GM12878 (cell line): ENCODE measurements around the gene TAS2R39. TPM values are rescaled to one million over a fixed set of nuclear protein-coding genes. Genes with fewer than 3 reads are reported as not detected.

Source experiments
- polyA plus RNA-seq, 11 experiments: library from polyadenylated mRNA; depleted of rRNA in 4 of 11; unstranded in 6 of 11; stranded (reverse) in 5 of 11; fragments of >200 nt; fragmentation: Nextera tagmentation in 4 of 11; fragmentation: Illumina TruSeq in 1 of 11; extraction: Ambion mirVana in 4 of 11; extraction: Trizol in 1 of 11; gene quantifications; 1 replicate in 1 of 11; 2 replicates in 10 of 11; pipeline versions ENCODE4 v1.2.1 to v1.2.3, GENCODE V29; 2011 to 2016; ENCODE audit warnings: inconsistent platforms in 2 of 11, missing spikeins in 2 of 11, low read depth in 1 of 11
- small RNA-seq: library from RNA; depleted of rRNA; stranded (forward); fragments of <200 nt; gene quantifications from one replicate; pipeline ENCODE3, GENCODE V24; 2014
- total RNA-seq, 4 experiments: library from RNA; depleted of rRNA in 3 of 4; stranded (reverse); fragments of >200 nt in 3 of 4; fragmentation: Illumina TruSeq in 1 of 4; extraction: Trizol in 1 of 4; gene quantifications; 2 replicates each; pipeline versions ENCODE4 v1.2.1 to v1.2.3, GENCODE V29; 2013 to 2021

TAS2R39 gene
- total and polyA plus RNA-seq, 10 of the 15 experiments (the other 5 are each of a cell fraction or from before 2014, with no cell fraction given) = not detected

Small RNAs within 50 kb of the gene (small RNA-seq; reads per million reads assigned to genes)
- not detected for gene AC073342.3

Other genes with a start within 250 kb of the TAS2R39 start
Only the 7 nearest of the 14 such genes appear.
- not detected in 2 replicates for gene OR6V1, start 131.1 kb upstream of the TAS2R39 start, total RNA-seq (2014; rRNA removed)
- not detected in 2 replicates for gene OR6V1, start 131.1 kb upstream of the TAS2R39 start, total RNA-seq (2014; rRNA removed; fragmentation: Illumina TruSeq; extraction: Trizol)
- gene OR6V1, start 131.1 kb upstream of the TAS2R39 start, total RNA-seq (2021) = not detected in 2 replicates
- gene OR6V1, start 131.1 kb upstream of the TAS2R39 start, polyA plus RNA-seq (2011; rRNA removed) = not detected in 2 replicates
- not detected in 2 replicates for gene OR6V1, start 131.1 kb upstream of the TAS2R39 start, polyA plus RNA-seq (2014; fragmentation: Illumina TruSeq; extraction: Trizol)
- not detected for gene OR6V1, start 131.1 kb upstream of the TAS2R39 start, polyA plus RNA-seq (2014; fragmentation: Nextera tagmentation; extraction: Ambion mirVana)
- gene OR6V1, start 131.1 kb upstream of the TAS2R39 start, polyA plus RNA-seq (2014; rRNA removed) = not detected in 2 replicates
- gene OR6V1, start 131.1 kb upstream of the TAS2R39 start, polyA plus RNA-seq (2016; fragmentation: Nextera tagmentation; extraction: Ambion mirVana) = not detected
- not detected in 2 replicates for gene PIP, start 51.3 kb upstream of the TAS2R39 start, total RNA-seq (2014; rRNA removed)
- not detected in 2 replicates for gene PIP, start 51.3 kb upstream of the TAS2R39 start, total RNA-seq (2014; rRNA removed; fragmentation: Illumina TruSeq; extraction: Trizol)
- not detected in 2 replicates for gene PIP, start 51.3 kb upstream of the TAS2R39 start, total RNA-seq (2021)
- not detected in 2 replicates for gene PIP, start 51.3 kb upstream of the TAS2R39 start, polyA plus RNA-seq (2011; rRNA removed)
- gene PIP, start 51.3 kb upstream of the TAS2R39 start, polyA plus RNA-seq (2014; fragmentation: Illumina TruSeq; extraction: Trizol) = not detected in 2 replicates
- gene PIP, start 51.3 kb upstream of the TAS2R39 start, polyA plus RNA-seq (2014; fragmentation: Nextera tagmentation; extraction: Ambion mirVana) = not detected
- gene PIP, start 51.3 kb upstream of the TAS2R39 start, polyA plus RNA-seq (2014; rRNA removed) = not detected in 2 replicates
- gene PIP, start 51.3 kb upstream of the TAS2R39 start, polyA plus RNA-seq (2016; fragmentation: Nextera tagmentation; extraction: Ambion mirVana) = not detected
- gene TAS2R40, start 38.6 kb downstream of the TAS2R39 start, total RNA-seq (2014; rRNA removed) = not detected in 2 replicates
- not detected in 2 replicates for gene TAS2R40, start 38.6 kb downstream of the TAS2R39 start, total RNA-seq (2014; rRNA removed; fragmentation: Illumina TruSeq; extraction: Trizol)
- not detected in 2 replicates for gene TAS2R40, start 38.6 kb downstream of the TAS2R39 start, total RNA-seq (2021)
- not detected in 2 replicates for gene TAS2R40, start 38.6 kb downstream of the TAS2R39 start, polyA plus RNA-seq (2011; rRNA removed)
- gene TAS2R40, start 38.6 kb downstream of the TAS2R39 start, polyA plus RNA-seq (2014; fragmentation: Illumina TruSeq; extraction: Trizol) = not detected in 2 replicates
- not detected for gene TAS2R40, start 38.6 kb downstream of the TAS2R39 start, polyA plus RNA-seq (2014; fragmentation: Nextera tagmentation; extraction: Ambion mirVana)
- gene TAS2R40, start 38.6 kb downstream of the TAS2R39 start, polyA plus RNA-seq (2014; rRNA removed) = not detected in 2 replicates
- not detected for gene TAS2R40, start 38.6 kb downstream of the TAS2R39 start, polyA plus RNA-seq (2016; fragmentation: Nextera tagmentation; extraction: Ambion mirVana)
- 116 and 122 TPM in 2 replicates for gene GSTK1, start 80.0 kb downstream of the TAS2R39 start, total RNA-seq (2014; rRNA removed)
- 76.2 and 78.8 TPM in 2 replicates for gene GSTK1, start 80.0 kb downstream of the TAS2R39 start, total RNA-seq (2014; rRNA removed; fragmentation: Illumina TruSeq; extraction: Trizol)
- gene GSTK1, start 80.0 kb downstream of the TAS2R39 start, total RNA-seq (2021) = 80.7 and 80.9 TPM in 2 replicates
- 80.2 and 104 TPM in 2 replicates for gene GSTK1, start 80.0 kb downstream of the TAS2R39 start, polyA plus RNA-seq (2011; rRNA removed)
- gene GSTK1, start 80.0 kb downstream of the TAS2R39 start, polyA plus RNA-seq (2014; fragmentation: Illumina TruSeq; extraction: Trizol) = 96.8 and 136 TPM in 2 replicates
- 100 to 1,000 TPM; 143 to 166 TPM for gene GSTK1, start 80.0 kb downstream of the TAS2R39 start, polyA plus RNA-seq (2014; fragmentation: Nextera tagmentation; extraction: Ambion mirVana)
- gene GSTK1, start 80.0 kb downstream of the TAS2R39 start, polyA plus RNA-seq (2014; rRNA removed) = 154 and 159 TPM in 2 replicates
- 100 to 1,000 TPM; 122 to 132 TPM for gene GSTK1, start 80.0 kb downstream of the TAS2R39 start, polyA plus RNA-seq (2016; fragmentation: Nextera tagmentation; extraction: Ambion mirVana)
- gene TMEM139, start 101.5 kb downstream of the TAS2R39 start, total RNA-seq (2014; rRNA removed) = not detected in 2 replicates
- gene TMEM139, start 101.5 kb downstream of the TAS2R39 start, total RNA-seq (2014; rRNA removed; fragmentation: Illumina TruSeq; extraction: Trizol) = 0.31 TPM in 1 of 2 replicates, not detected in the other
- not detected in 2 replicates for gene TMEM139, start 101.5 kb downstream of the TAS2R39 start, total RNA-seq (2021)
- gene TMEM139, start 101.5 kb downstream of the TAS2R39 start, polyA plus RNA-seq (2011; rRNA removed) = not detected in 2 replicates
- not detected in 2 replicates for gene TMEM139, start 101.5 kb downstream of the TAS2R39 start, polyA plus RNA-seq (2014; fragmentation: Illumina TruSeq; extraction: Trizol)
- gene TMEM139, start 101.5 kb downstream of the TAS2R39 start, polyA plus RNA-seq (2014; fragmentation: Nextera tagmentation; extraction: Ambion mirVana) = not detected
- not detected in 2 replicates for gene TMEM139, start 101.5 kb downstream of the TAS2R39 start, polyA plus RNA-seq (2014; rRNA removed)
- gene TMEM139, start 101.5 kb downstream of the TAS2R39 start, polyA plus RNA-seq (2016; fragmentation: Nextera tagmentation; extraction: Ambion mirVana) = not detected
- 20.2 and 20.9 TPM in 2 replicates for gene CASP2, start 104.9 kb downstream of the TAS2R39 start, total RNA-seq (2014; rRNA removed)
- gene CASP2, start 104.9 kb downstream of the TAS2R39 start, total RNA-seq (2014; rRNA removed; fragmentation: Illumina TruSeq; extraction: Trizol) = 14.1 and 14.2 TPM in 2 replicates
- 56.1 and 60.4 TPM in 2 replicates for gene CASP2, start 104.9 kb downstream of the TAS2R39 start, total RNA-seq (2021)
- gene CASP2, start 104.9 kb downstream of the TAS2R39 start, polyA plus RNA-seq (2011; rRNA removed) = 19.6 and 33.5 TPM in 2 replicates
- 35.9 and 36.1 TPM in 2 replicates for gene CASP2, start 104.9 kb downstream of the TAS2R39 start, polyA plus RNA-seq (2014; fragmentation: Illumina TruSeq; extraction: Trizol)
- 10 to 100 TPM; 12.1 to 17.4 TPM for gene CASP2, start 104.9 kb downstream of the TAS2R39 start, polyA plus RNA-seq (2014; fragmentation: Nextera tagmentation; extraction: Ambion mirVana)
- 21.0 and 22.3 TPM in 2 replicates for gene CASP2, start 104.9 kb downstream of the TAS2R39 start, polyA plus RNA-seq (2014; rRNA removed)
- gene CASP2, start 104.9 kb downstream of the TAS2R39 start, polyA plus RNA-seq (2016; fragmentation: Nextera tagmentation; extraction: Ambion mirVana) = 10 to 100 TPM; 30.1 to 34.1 TPM
- not detected in 2 replicates for gene CLCN1, start 132.7 kb downstream of the TAS2R39 start, total RNA-seq (2014; rRNA removed)
- not detected in 2 replicates for gene CLCN1, start 132.7 kb downstream of the TAS2R39 start, total RNA-seq (2014; rRNA removed; fragmentation: Illumina TruSeq; extraction: Trizol)
- not detected in 2 replicates for gene CLCN1, start 132.7 kb downstream of the TAS2R39 start, total RNA-seq (2021)
- gene CLCN1, start 132.7 kb downstream of the TAS2R39 start, polyA plus RNA-seq (2011; rRNA removed) = not detected in 2 replicates
- not detected in 2 replicates for gene CLCN1, start 132.7 kb downstream of the TAS2R39 start, polyA plus RNA-seq (2014; fragmentation: Illumina TruSeq; extraction: Trizol)
- not detected for gene CLCN1, start 132.7 kb downstream of the TAS2R39 start, polyA plus RNA-seq (2014; fragmentation: Nextera tagmentation; extraction: Ambion mirVana)
- gene CLCN1, start 132.7 kb downstream of the TAS2R39 start, polyA plus RNA-seq (2014; rRNA removed) = 0.04 TPM in 1 of 2 replicates, not detected in the other
- under 1 TPM in 1 of 2 experiments, not detected in 1; 0.30 TPM for gene CLCN1, start 132.7 kb downstream of the TAS2R39 start, polyA plus RNA-seq (2016; fragmentation: Nextera tagmentation; extraction: Ambion mirVana)